Measurements from ENCODE around the gene USP4.

DNA sequence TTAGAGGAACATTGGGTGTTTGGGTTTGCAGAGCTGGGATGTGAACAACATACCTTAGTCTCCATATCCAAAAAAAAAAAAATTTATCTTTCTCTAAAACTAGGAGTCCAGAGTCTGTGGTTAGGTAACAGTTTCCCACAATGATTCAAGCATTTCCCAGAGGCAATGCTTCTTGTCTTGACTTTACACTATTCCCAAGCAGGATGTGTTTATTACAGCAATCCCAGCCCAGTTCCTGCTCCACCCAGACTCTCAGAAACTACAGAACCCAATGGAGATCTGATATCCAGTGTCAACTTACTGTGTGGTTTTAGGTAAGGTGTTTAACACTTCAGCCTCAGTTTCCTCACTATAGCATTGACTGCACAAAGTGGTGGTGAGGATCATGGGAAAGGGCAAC is 60.5 kb downstream of the USP4 start:
- TF ChIP-seq EGR1 (IDR thresholded peaks at IDR 0.05; ENCODE audit: low read depth) (no peak), ZFX (IDR thresholded peaks at IDR 0.05) (no peak), POLR2AphosphoS5 (IDR thresholded peaks at IDR 0.05; ENCODE audit: low read depth, low read length) (no peak), POLR2A (IDR thresholded peaks at IDR 0.05; ENCODE audit: borderline replicate concordance, extremely low read depth, insufficient read depth, insufficient read length) (no peak), SIN3A (IDR thresholded peaks at IDR 0.05; ENCODE audit: low read depth) (no peak), JUND (IDR thresholded peaks at IDR 0.05) (no peak), CEBPB (IDR thresholded peaks at IDR 0.05; ENCODE audit: low read depth) (no peak), EZH2 (IDR thresholded peaks at IDR 0.05) (no peak), SRF (IDR thresholded peaks at IDR 0.05; ENCODE audit: low read depth) (no peak), RAD21 (IDR thresholded peaks at IDR 0.05; ENCODE audit: low read depth) (no peak)
- TF ChIP-seq, protein P1, sequence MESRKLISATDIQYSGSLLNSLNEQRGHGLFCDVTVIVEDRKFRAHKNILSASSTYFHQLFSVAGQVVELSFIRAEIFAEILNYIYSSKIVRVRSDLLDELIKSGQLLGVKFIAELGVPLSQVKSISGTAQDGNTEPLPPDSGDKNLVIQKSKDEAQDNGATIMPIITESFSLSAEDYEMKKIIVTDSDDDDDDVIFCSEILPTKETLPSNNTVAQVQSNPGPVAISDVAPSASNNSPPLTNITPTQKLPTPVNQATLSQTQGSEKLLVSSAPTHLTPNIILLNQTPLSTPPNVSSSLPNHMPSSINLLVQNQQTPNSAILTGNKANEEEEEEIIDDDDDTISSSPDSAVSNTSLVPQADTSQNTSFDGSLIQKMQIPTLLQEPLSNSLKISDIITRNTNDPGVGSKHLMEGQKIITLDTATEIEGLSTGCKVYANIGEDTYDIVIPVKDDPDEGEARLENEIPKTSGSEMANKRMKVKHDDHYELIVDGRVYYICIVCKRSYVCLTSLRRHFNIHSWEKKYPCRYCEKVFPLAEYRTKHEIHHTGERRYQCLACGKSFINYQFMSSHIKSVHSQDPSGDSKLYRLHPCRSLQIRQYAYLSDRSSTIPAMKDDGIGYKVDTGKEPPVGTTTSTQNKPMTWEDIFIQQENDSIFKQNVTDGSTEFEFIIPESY (IDR thresholded peaks at IDR 0.05; ENCODE audit: extremely low read depth, insufficient replicate concordance, low read length), result no peak
- TF ChIP-seq, protein P2, sequence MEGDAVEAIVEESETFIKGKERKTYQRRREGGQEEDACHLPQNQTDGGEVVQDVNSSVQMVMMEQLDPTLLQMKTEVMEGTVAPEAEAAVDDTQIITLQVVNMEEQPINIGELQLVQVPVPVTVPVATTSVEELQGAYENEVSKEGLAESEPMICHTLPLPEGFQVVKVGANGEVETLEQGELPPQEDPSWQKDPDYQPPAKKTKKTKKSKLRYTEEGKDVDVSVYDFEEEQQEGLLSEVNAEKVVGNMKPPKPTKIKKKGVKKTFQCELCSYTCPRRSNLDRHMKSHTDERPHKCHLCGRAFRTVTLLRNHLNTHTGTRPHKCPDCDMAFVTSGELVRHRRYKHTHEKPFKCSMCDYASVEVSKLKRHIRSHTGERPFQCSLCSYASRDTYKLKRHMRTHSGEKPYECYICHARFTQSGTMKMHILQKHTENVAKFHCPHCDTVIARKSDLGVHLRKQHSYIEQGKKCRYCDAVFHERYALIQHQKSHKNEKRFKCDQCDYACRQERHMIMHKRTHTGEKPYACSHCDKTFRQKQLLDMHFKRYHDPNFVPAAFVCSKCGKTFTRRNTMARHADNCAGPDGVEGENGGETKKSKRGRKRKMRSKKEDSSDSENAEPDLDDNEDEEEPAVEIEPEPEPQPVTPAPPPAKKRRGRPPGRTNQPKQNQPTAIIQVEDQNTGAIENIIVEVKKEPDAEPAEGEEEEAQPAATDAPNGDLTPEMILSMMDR (IDR thresholded peaks at IDR 0.05 in 2 of 3, conservative IDR thresholded peaks at IDR 0.05 in 1 of 3; ENCODE audit: borderline replicate concordance in 1 of 3, insufficient read depth in 1 of 3, low read depth in 2 of 3, low read length in 2 of 3), result no peak
- TF ChIP-seq, protein P3, sequence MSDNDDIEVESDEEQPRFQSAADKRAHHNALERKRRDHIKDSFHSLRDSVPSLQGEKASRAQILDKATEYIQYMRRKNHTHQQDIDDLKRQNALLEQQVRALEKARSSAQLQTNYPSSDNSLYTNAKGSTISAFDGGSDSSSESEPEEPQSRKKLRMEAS (IDR thresholded peaks at IDR 0.05), result no peak
- TF ChIP-seq, protein P4, sequence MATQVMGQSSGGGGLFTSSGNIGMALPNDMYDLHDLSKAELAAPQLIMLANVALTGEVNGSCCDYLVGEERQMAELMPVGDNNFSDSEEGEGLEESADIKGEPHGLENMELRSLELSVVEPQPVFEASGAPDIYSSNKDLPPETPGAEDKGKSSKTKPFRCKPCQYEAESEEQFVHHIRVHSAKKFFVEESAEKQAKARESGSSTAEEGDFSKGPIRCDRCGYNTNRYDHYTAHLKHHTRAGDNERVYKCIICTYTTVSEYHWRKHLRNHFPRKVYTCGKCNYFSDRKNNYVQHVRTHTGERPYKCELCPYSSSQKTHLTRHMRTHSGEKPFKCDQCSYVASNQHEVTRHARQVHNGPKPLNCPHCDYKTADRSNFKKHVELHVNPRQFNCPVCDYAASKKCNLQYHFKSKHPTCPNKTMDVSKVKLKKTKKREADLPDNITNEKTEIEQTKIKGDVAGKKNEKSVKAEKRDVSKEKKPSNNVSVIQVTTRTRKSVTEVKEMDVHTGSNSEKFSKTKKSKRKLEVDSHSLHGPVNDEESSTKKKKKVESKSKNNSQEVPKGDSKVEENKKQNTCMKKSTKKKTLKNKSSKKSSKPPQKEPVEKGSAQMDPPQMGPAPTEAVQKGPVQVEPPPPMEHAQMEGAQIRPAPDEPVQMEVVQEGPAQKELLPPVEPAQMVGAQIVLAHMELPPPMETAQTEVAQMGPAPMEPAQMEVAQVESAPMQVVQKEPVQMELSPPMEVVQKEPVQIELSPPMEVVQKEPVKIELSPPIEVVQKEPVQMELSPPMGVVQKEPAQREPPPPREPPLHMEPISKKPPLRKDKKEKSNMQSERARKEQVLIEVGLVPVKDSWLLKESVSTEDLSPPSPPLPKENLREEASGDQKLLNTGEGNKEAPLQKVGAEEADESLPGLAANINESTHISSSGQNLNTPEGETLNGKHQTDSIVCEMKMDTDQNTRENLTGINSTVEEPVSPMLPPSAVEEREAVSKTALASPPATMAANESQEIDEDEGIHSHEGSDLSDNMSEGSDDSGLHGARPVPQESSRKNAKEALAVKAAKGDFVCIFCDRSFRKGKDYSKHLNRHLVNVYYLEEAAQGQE (IDR thresholded peaks at IDR 0.05; ENCODE audit: low read depth), result no peak
